Measurements from ENCODE around the gene PCBP3. TPM values are rescaled to one million over a fixed set of nuclear protein-coding genes. Genes with fewer than 3 reads are reported as not detected.

PCBP3 gene
- total and polyA plus RNA-seq, 2 of the 8 experiments (the other 6 are each of a cell fraction or from before 2014, with no cell fraction given), result 3.5 to 6.3 TPM

DNA sequence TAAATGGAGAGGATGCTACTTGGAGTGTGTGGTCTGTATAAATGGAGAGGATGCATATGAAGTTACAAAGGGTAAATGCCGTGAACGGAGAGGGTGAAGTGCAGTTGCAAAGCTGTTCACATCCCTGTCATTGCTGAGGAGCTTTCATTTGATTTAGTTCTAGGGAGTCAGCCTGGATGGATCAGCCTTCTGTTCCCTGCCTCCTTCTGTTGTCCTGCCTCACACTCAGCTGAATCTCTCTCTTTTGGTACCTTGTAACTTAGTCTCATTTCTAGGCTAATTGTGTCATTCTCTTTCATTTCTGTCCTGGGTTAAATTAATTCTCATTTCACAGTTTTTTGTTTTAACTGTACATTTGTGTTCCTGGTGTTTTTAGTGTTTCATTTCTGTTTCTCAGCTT is 204.8 kb downstream of the PCBP3 start:
- Histone ChIP-seq H2BK120ac (replicated peaks; ENCODE audit: low read depth, low read length) (no peak overlapping the region), H3K9ac (replicated peaks in 1 of 4; ENCODE audit: extremely low read depth in 1 of 4, low read depth in 3 of 4, low read length in 3 of 4) (no peak overlapping the region), H3K4me2 (ENCODE audit: insufficient read depth in 1 of 2, low read depth in 2 of 2, low read length in 2 of 2) (no peak overlapping the region), H3K14ac (ENCODE audit: insufficient read length) (no peak overlapping the region), H4K5ac (ENCODE audit: insufficient read length, low read depth, low read length) (no peak overlapping the region), H3K4ac (replicated peaks; ENCODE audit: insufficient read length, low read depth, low read length) (no peak overlapping the region), H2BK15ac (ENCODE audit: low read length) (no peak overlapping the region), H3K79me2 (ENCODE audit: control insufficient read depth in 1 of 2, insufficient read depth in 2 of 2, low read length in 2 of 2) (no peaks in the 10 kb centered on the region), H2AFZ (ENCODE audit: low read length) (no peak overlapping the region), H3K79me1 (ENCODE audit: low read depth, low read length) (no peaks in the 10 kb centered on the region), H2BK20ac (ENCODE audit: low read length) (no peak overlapping the region), H3K56ac (replicated peaks; ENCODE audit: insufficient read length, low read depth, low read length) (no peak overlapping the region), H3K23me2 (ENCODE audit: low read depth, low read length) (no peaks in the 10 kb centered on the region), H3K27me3 (replicated peaks in 1 of 4; ENCODE audit: control insufficient read depth in 3 of 4, extremely low read depth in 1 of 4, insufficient read depth in 3 of 4, low read length in 3 of 4) (no peaks in the 10 kb centered on the region; a peak in 2 of 7 replicates), H3K4me1 (replicated peaks in 1 of 4; ENCODE audit: control insufficient read depth in 3 of 4, insufficient read depth in 4 of 4, low read length in 3 of 4) (peaks cover 0 to 3% (median under 1%) of the 10 kb centered on the region in 4 experiments; a peak in 3 of 7 replicates), H4K20me1 (replicated peaks in 1 of 2; ENCODE audit: control insufficient read depth in 1 of 2, insufficient read depth in 2 of 2, low read length in 2 of 2) (peaks cover 0 to 1% of the 10 kb centered on the region in 2 experiments), H3K4me3 (ENCODE audit: extremely low read depth in 1 of 4, insufficient read depth in 2 of 4, low read depth in 3 of 4, low read length in 4 of 4) (no peak overlapping the region), H3K36me3 (ENCODE audit: control insufficient read depth in 2 of 4, insufficient read depth in 4 of 4, low read length in 3 of 4) (no peaks in the 10 kb centered on the region), H2BK5ac (ENCODE audit: low read depth, low read length) (no peak overlapping the region), H4K91ac (replicated peaks; ENCODE audit: insufficient read length, low read length) (no peak overlapping the region), H2AK5ac (ENCODE audit: low read depth, low read length) (no peak overlapping the region), H2BK12ac (ENCODE audit: low read depth, low read length) (no peak overlapping the region), H3K9me3 (ENCODE audit: insufficient read depth in 2 of 2, low read depth in 1 of 2, low read length in 1 of 2) (no peaks in the 10 kb centered on the region), H4K8ac (ENCODE audit: extremely low read depth, insufficient read depth, low read length) (no peak overlapping the region), H3K27ac (ENCODE audit: low read depth, low read length) (no peak overlapping the region), H3K23ac (ENCODE audit: insufficient read length) (no peak overlapping the region), H3K18ac (ENCODE audit: extremely low read depth, low read length) (no peak overlapping the region)
- CTCF ChIA-PET (ENCODE audit: partially characterized antibody), result interaction anchor here (1.1 to 1.6 kb wide), 2 partner anchors 13 to 122 kb away, joined by 3 to 5 read pairs; no protein-coding TSS in a partner anchor
- FAIRE-seq (no peak), DNase-seq (ENCODE audit: low read depth in 1 of 2, low spot score in 2 of 2) (no peak)
- 92% methylated on average over 2 of the region's 2 CpGs; no CpG with 5 or more reads in 1 of the 2 experiments for WGBS, 2 experiments (ENCODE audit: extremely low coverage in 1 of 2, insufficient coverage in 1 of 2, insufficient read length in 1 of 2, insufficient replicate concordance in 2 of 2, low coverage in 1 of 2, low lambda C conversion rate in 2 of 2, missing lambda C conversion rate in 1 of 2)
- POLR2A ChIA-PET (ENCODE audit: partially characterized antibody), result interaction anchor here (1.1 kb wide), 1 partner anchor 8 kb away, joined by 3 read pairs; no protein-coding TSS in a partner anchor
- no peak for TF ChIP-seq CHD1 (IDR thresholded peaks at IDR 0.05; ENCODE audit: low read depth, low read length)
- no peak for TF ChIP-seq HDAC2 (IDR thresholded peaks at IDR 0.05; ENCODE audit: borderline replicate concordance in 1 of 2, low read depth in 2 of 2, low read length in 2 of 2)
- TF ChIP-seq EGR1 (IDR thresholded peaks at IDR 0.05; ENCODE audit: borderline replicate concordance, low read depth, low read length), result no peak
- TF ChIP-seq SIX5 (IDR thresholded peaks at IDR 0.05; ENCODE audit: low read depth, low read length), result no peak
- no peak for TF ChIP-seq CEBPB (IDR thresholded peaks at IDR 0.05; ENCODE audit: low read depth, low read length)
- no peak for TF ChIP-seq POLR2A (IDR thresholded peaks at IDR 0.05; ENCODE audit: control extremely low read depth in 1 of 2, low read depth in 2 of 2, low read length in 2 of 2)
- TF ChIP-seq SP2 (IDR thresholded peaks at IDR 0.05; ENCODE audit: low read length), result no peak
- TF ChIP-seq KDM1A (IDR thresholded peaks at IDR 0.05; ENCODE audit: borderline replicate concordance, low read length), result no peak
- TF ChIP-seq NRF1 (IDR thresholded peaks at IDR 0.05; ENCODE audit: low read depth, low read length), result no peak
- TF ChIP-seq CHD2 (IDR thresholded peaks at IDR 0.05; ENCODE audit: low read length), result no peak
- TF ChIP-seq BRCA1 (IDR thresholded peaks at IDR 0.05; ENCODE audit: low read depth, low read length), result no peak
- TF ChIP-seq KDM5A (IDR thresholded peaks at IDR 0.05; ENCODE audit: low read length), result no peak
- no peak for TF ChIP-seq EP300 (IDR thresholded peaks at IDR 0.05; ENCODE audit: borderline replicate concordance in 1 of 2, low read depth in 2 of 2, low read length in 2 of 2)
- TF ChIP-seq CBX8 (IDR thresholded peaks at IDR 0.05; ENCODE audit: borderline replicate concordance, low read depth, low read length), result no peak
- no peak for TF ChIP-seq ASH2L (IDR thresholded peaks at IDR 0.05; ENCODE audit: low read length)
